GM19023 (cell line): ENCODE data around the gene WNT7A.

ENCODE experiments used
- ATAC-seq: cut with Tn5 transposase; IDR thresholded peaks from one replicate; pipeline ENCODE4 v1.9.1; 2021; ENCODE audit warnings: mild to moderate bottlenecking, moderate library complexity; ENCODE audit not compliant: unreplicated experiment

The WNT7A gene

GRCh38 chr3:13831386-13831996 is 48.4 kb downstream of the WNT7A start:
- ATAC-seq, result no peak

GRCh38 chr3:13829311-13829710 is 50.6 kb downstream of the WNT7A start:
- no peak for ATAC-seq

GRCh38 chr3:13828501-13829265 is 51.2 kb downstream of the WNT7A start:
- no peak for ATAC-seq

GRCh38 chr3:13827699-13828098 is 52.2 kb downstream of the WNT7A start:
- no peak for ATAC-seq

- no peak for ATAC-seq
Measured at GRCh38 chr3:13827256-13827655, 52.6 kb downstream of the WNT7A start.

GRCh38 chr3:13826672-13827071 is 53.2 kb downstream of the WNT7A start:
- ATAC-seq, result no peak

- no peak for ATAC-seq
Measured at GRCh38 chr3:13825821-13826220, 54.0 kb downstream of the WNT7A start.

GRCh38 chr3:13825311-13825579 is 54.6 kb downstream of the WNT7A start:
- no peak for ATAC-seq

GRCh38 chr3:13824521-13825310 is 55.2 kb downstream of the WNT7A start:
- no peak for ATAC-seq

- ATAC-seq, result no peak
Measured at GRCh38 chr3:13823692-13824091, 56.2 kb downstream of the WNT7A start.

- ATAC-seq, result no peak
Measured at GRCh38 chr3:13822871-13823585, 56.8 kb downstream of the WNT7A start.

GRCh38 chr3:13822042-13822441 is 57.8 kb downstream of the WNT7A start:
- ATAC-seq, result no peak

GRCh38 chr3:13821126-13821525 is 58.7 kb downstream of the WNT7A start:
- no peak for ATAC-seq

- ATAC-seq, result no peak
Measured at GRCh38 chr3:13818919-13819318, 61.0 kb downstream of the WNT7A start.

- ATAC-seq, result no peak
Measured at GRCh38 chr3:13815088-13815683, 64.7 kb downstream of the WNT7A start.

GRCh38 chr3:13812034-13812471 is 67.8 kb downstream of the WNT7A start:
- no peak for ATAC-seq

GRCh38 chr3:13811614-13812013 is 68.3 kb downstream of the WNT7A start:
- no peak for ATAC-seq

- no peak for ATAC-seq
Measured at GRCh38 chr3:13808550-13808949, 71.3 kb downstream of the WNT7A start.

- no peak for ATAC-seq
Measured at GRCh38 chr3:13801361-13802204, 78.3 kb downstream of the WNT7A start.

- no peak for ATAC-seq
Measured at GRCh38 chr3:13800064-13800463, 79.8 kb downstream of the WNT7A start.
